Activated CD4-positive, alpha-beta T cell treated with anti-CD3 and anti-CD28 coated beads, Interleukin-2, amount 10 ng/mL, durations not matched to agents 7 days and 5 days (primary cell): ENCODE results near the gene C17orf113. TPM values are rescaled to one million over a fixed set of nuclear protein-coding genes. Genes with fewer than 3 reads are reported as not detected.

ENCODE experiments used
- CTCF ChIA-PET: fragments of 350-600 bp; sonication (Branson Sonifier 250); formaldehyde crosslinking; loops from one replicate; lab custom pipeline; 2021; ENCODE audit warnings: antibody characterized with exemption; lab: Charles Lee
- POLR2A ChIA-PET: fragments of 350-600 bp; sonication (Branson Sonifier 250); formaldehyde crosslinking; loops from one replicate; lab custom pipeline; 2021; ENCODE audit warnings: antibody characterized with exemption; lab: Charles Lee
- DNase-seq: peaks from one replicate; pipeline ENCODE4 v3.0.0-alpha.2; 2020
- H3K27ac Mint-ChIP-seq: one replicate; pipeline ENCODE4 v1.8.0; 2021; ENCODE audit warnings: mild to moderate bottlenecking, moderate library complexity, mixed read lengths
- H3K27me3 Mint-ChIP-seq: one replicate; pipeline ENCODE4 v1.8.0; 2021; ENCODE audit warnings: mixed read lengths
- H3K36me3 Mint-ChIP-seq: one replicate; pipeline ENCODE4 v1.8.0; 2021; ENCODE audit warnings: low read depth, mixed read lengths
- H3K4me1 Mint-ChIP-seq: one replicate; pipeline ENCODE4 v1.8.0; 2021; ENCODE audit warnings: mixed read lengths
- H3K4me3 Mint-ChIP-seq: one replicate; pipeline ENCODE4 v1.8.0; 2021; ENCODE audit warnings: mild to moderate bottlenecking, moderate library complexity, mixed read lengths
- H3K9me3 Mint-ChIP-seq: one replicate; pipeline ENCODE4 v1.8.0; 2021; ENCODE audit warnings: mixed read lengths
- total RNA-seq, 2 experiments: library from RNA; stranded (reverse); gene quantifications; one replicate each; pipeline ENCODE4 v1.2.3, GENCODE V29; 2021

Gene C17orf113
- total RNA-seq, 2 experiments from 2014 or later, result 0.04 TPM; not detected in 1

DNA sequence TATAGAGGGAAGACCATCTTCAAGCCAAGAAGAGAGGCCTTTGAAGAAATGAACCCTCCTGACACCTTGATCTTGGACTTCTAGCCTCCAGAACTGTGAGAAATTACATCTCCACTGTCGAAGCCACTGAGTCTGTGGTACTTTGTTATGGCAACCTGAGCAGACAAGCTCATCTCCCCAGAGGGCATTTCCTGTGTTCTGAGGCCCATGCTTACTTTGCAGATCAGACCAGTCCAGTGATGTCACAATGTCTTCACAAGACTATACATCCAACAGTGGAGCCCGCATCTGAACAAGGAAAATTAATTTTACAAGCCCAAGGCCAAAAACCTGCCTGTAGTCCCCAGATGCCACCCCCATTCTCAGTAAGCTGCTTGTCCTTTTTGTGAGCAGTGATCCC is 14.8 kb upstream of the C17orf113 start:
- POLR2A ChIA-PET, result interaction anchor here (0.6 kb wide), 1 partner anchor 213 kb away, joined by 3 read pairs; no protein-coding TSS in a partner anchor
- Mint-ChIP-seq H3K4me3 (no peak overlapping the region), H3K36me3 (no peaks in the 10 kb centered on the region), H3K27ac (no peak overlapping the region), H3K27me3 (no peaks in the 10 kb centered on the region), H3K9me3 (no peaks in the 10 kb centered on the region), H3K4me1 (peaks cover 31% of the 10 kb centered on the region)
- CTCF ChIA-PET, result interaction anchor here (0.5 to 3.6 kb wide), 16 partner anchors 8 to 298 kb away, joined by 3 to 12 read pairs (median 4); partner anchors contain the start of genes DHX58, KCNH4 and NKIRAS2
- DNase-seq, result peak; percentile 34

DNA sequence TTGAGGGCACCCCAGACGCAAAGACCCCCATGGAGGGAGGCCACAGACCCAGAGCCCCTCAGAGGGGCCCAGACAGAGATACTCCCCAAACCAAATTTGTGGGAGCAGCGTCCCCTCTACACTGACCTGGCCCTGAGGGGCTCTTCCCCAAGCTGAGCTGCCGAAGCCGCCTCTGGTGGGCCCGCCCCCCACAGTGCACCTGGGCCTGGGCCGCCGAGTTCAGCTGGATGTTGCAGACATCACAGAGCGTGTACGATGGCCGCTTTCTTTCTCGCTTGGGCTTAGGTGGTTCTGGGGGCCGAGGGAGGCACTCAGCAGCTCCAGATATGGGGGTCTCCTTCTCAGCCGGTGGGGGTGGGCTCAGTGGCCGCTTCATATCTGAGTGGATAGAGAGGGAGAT is 12.3 kb upstream of the C17orf113 start:
- POLR2A ChIA-PET, result no interaction called here
- Mint-ChIP-seq H3K9me3 (no peaks in the 10 kb centered on the region), H3K4me3 (no peak overlapping the region), H3K36me3 (no peaks in the 10 kb centered on the region), H3K27ac (no peak overlapping the region), H3K27me3 (no peaks in the 10 kb centered on the region), H3K4me1 (peaks cover 34% of the 10 kb centered on the region)
- DNase-seq, result no peak
- CTCF ChIA-PET, result interaction anchor here (0.6 to 1.0 kb wide), 2 partner anchors 9 to 65 kb away, joined by 3 to 4 read pairs; no protein-coding TSS in a partner anchor

- no peak for DNase-seq
- CTCF ChIA-PET, result interaction anchor here (0.6 to 1.0 kb wide), 3 partner anchors 10 to 66 kb away, joined by 3 to 4 read pairs (median 3); partner anchors contain the start of gene NKIRAS2
- Mint-ChIP-seq H3K27ac (no peak overlapping the region), H3K4me1 (peaks cover 34% of the 10 kb centered on the region), H3K36me3 (no peaks in the 10 kb centered on the region), H3K4me3 (no peak overlapping the region), H3K27me3 (no peaks in the 10 kb centered on the region), H3K9me3 (no peaks in the 10 kb centered on the region)
- POLR2A ChIA-PET, result interaction anchor here (0.5 kb wide), 1 partner anchor 155 kb away, joined by 3 read pairs; no protein-coding TSS in a partner anchor
These were observed 11.5 kb upstream of the C17orf113 start for GRCh38 chr17:42061646-42062487.

DNA sequence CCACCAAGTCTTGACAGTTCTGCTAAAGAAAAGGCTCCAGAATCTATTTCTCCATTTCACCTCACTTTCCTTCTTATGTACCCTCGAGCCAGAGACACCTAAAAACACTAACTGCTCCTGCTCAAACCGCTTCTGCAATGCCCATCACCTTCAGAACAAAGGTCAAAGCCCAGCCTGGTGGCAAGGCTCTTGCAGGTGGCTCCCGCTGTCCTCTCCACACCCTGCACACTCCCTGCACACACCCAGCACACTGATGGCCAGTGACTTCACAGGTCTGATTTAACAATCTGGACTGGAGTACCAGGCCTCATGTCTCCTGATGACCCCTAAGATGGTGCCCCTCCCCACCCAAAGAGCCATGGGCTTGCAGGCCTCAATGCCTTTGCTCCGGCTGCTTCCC is 9.8 kb upstream of the C17orf113 start:
- POLR2A ChIA-PET, result no interaction called here
- H3K27me3 Mint-ChIP-seq, result no peaks in the 10 kb centered on the region
- no peak for DNase-seq
- no peaks in the 10 kb centered on the region for H3K36me3 Mint-ChIP-seq
- CTCF ChIA-PET, result interaction anchor here (1.0 to 1.2 kb wide), 2 partner anchors 21 to 35 kb away, joined by 3 read pairs; no protein-coding TSS in a partner anchor
- H3K27ac Mint-ChIP-seq, result no peak overlapping the region
- H3K4me3 Mint-ChIP-seq, result no peak overlapping the region
- no peaks in the 10 kb centered on the region for H3K9me3 Mint-ChIP-seq
- peaks cover 32% of the 10 kb centered on the region for H3K4me1 Mint-ChIP-seq

GRCh38 chr17:42059815-42060214 is 9.4 kb upstream of the C17orf113 start:
- Mint-ChIP-seq H3K9me3 (no peaks in the 10 kb centered on the region), H3K27ac (no peak overlapping the region), H3K4me1 (peaks cover 28% of the 10 kb centered on the region), H3K4me3 (no peak overlapping the region), H3K27me3 (peaks cover 3% of the 10 kb centered on the region), H3K36me3 (no peaks in the 10 kb centered on the region)
- ChIA-PET CTCF (interaction anchor here (1.2 to 1.3 kb wide), 2 partner anchors 13 to 34 kb away, joined by 3 to 5 read pairs; no protein-coding TSS in a partner anchor), POLR2A (no interaction called here)
- no peak for DNase-seq

DNA sequence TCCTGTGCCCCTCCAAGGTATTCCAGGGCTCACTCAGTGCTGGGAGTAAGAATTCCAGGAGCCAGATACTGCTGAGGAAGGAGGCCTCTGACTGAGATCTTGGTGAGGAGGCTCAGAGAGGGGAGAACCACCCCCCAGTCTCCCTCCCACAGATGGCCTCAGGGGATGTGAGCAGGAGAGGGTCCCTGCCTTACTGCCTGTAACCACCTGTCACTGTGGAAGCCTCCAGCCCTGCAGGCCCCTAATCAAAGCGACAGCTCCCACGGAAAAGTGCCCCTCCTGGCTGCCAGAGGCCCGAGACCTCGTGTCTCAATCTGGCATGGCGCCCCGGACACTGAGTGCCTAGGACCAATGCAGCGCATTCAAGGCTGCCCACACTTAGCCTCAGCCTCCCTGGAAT is 7.7 kb upstream of the C17orf113 start:
- ChIA-PET POLR2A (interaction anchor here (0.6 kb wide), 1 partner anchor 23 kb away, joined by 4 read pairs; no protein-coding TSS in a partner anchor), CTCF (interaction anchor here (0.5 kb wide), 1 partner anchor 158 kb away, joined by 4 read pairs; no protein-coding TSS in a partner anchor)
- Mint-ChIP-seq H3K4me3 (no peak overlapping the region), H3K36me3 (no peaks in the 10 kb centered on the region), H3K9me3 (no peaks in the 10 kb centered on the region), H3K27ac (no peak overlapping the region), H3K4me1 (peaks cover 11% of the 10 kb centered on the region), H3K27me3 (peaks cover 17% of the 10 kb centered on the region)
- no peak for DNase-seq

DNA sequence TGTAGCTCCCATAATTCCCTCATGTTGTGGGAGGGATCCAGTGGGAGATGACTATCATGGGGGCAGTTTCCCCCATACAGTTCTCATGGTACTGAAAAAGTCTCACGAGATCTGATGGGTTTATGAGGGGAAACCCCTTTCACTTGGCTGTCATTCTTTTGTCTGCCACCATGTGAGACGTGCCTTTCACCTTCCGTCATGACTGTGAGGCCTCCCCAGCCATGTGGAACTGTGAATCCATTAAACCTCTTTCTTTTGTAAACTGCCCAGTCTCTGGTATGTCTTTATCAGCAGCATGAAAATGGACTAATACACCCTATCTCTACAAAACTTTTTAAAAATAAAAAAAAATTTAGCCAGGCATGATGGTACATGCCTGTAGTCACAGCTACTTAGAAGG is 6.2 kb upstream of the C17orf113 start:
- Mint-ChIP-seq H3K9me3 (no peaks in the 10 kb centered on the region), H3K36me3 (no peaks in the 10 kb centered on the region), H3K27ac (no peak overlapping the region), H3K4me3 (no peak overlapping the region), H3K27me3 (peaks cover 29% of the 10 kb centered on the region), H3K4me1 (peaks cover 5% of the 10 kb centered on the region)
- ChIA-PET CTCF (interaction anchor here (0.8 to 1.6 kb wide), 6 partner anchors 9 to 253 kb away, joined by 3 to 4 read pairs (median 3); partner anchors contain the start of gene ACLY), POLR2A (no interaction called here)
- DNase-seq, result no peak

- Mint-ChIP-seq H3K27me3 (peaks cover 39% of the 10 kb centered on the region), H3K36me3 (no peaks in the 10 kb centered on the region), H3K27ac (no peak overlapping the region), H3K9me3 (no peaks in the 10 kb centered on the region), H3K4me1 (peaks cover 11% of the 10 kb centered on the region), H3K4me3 (no peak overlapping the region)
- ChIA-PET CTCF (interaction anchor here (0.6 to 1.6 kb wide), 5 partner anchors 10 to 126 kb away, joined by 3 to 4 read pairs (median 3); no protein-coding TSS in a partner anchor), POLR2A (interaction anchor here (0.6 kb wide), 1 partner anchor 30 kb away, joined by 6 read pairs; no protein-coding TSS in a partner anchor)
- no peak for DNase-seq
These were observed 5.1 kb upstream of the C17orf113 start for GRCh38 chr17:42055496-42055895.

- Mint-ChIP-seq H3K27me3 (peaks cover 39% of the 10 kb centered on the region), H3K4me3 (no peak overlapping the region), H3K27ac (no peak overlapping the region), H3K4me1 (peaks cover 7% of the 10 kb centered on the region), H3K36me3 (no peaks in the 10 kb centered on the region), H3K9me3 (no peaks in the 10 kb centered on the region)
- ChIA-PET CTCF (interaction anchor here (0.6 to 1.6 kb wide), 6 partner anchors 11 to 126 kb away, joined by 3 to 7 read pairs (median 4); no protein-coding TSS in a partner anchor), POLR2A (no interaction called here)
- no peak for DNase-seq
These were observed 4.6 kb upstream of the C17orf113 start for GRCh38 chr17:42055027-42055426.

DNA sequence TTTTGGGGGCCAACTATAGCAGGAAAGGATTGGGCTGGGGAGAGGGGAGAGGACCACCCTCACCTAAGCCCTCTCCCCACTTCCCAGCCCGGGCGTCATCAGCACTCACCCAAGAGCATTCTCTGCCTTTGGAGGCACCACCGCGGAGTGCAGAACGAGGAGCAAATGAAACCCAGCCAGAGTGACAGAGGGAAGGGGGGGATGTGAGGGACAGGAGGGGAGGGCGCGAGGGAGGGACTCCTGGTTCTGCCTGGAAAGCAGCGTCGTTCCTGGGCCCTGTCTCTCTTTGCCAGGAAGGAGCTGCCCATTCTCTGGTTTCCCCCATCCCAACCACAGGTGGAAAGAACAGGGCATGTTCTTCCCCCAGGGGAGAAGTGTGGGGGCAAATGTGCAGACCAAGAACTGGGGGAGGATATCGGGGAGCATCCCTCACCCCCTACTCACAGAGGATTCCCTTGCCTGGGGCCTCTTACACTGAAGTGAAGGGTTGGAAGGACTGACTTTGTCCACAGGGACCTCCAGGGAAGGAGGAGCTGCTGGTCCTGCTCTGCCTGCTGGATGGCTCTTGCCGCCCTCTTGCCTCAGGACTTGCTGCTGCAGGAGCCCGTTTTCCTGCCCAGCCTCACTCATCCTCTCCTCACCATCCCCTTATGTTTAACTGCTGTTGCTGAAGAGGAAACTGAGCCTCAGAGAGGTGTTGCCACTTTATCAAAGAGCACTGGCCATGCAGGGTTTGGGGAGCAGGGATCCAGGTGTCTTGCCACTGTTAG is 3.5 kb upstream of the C17orf113 start:
- no peak for DNase-seq
- Mint-ChIP-seq H3K4me1 (peaks cover 10% of the 10 kb centered on the region), H3K4me3 (no peak overlapping the region), H3K27ac (no peak overlapping the region), H3K27me3 (peaks cover 49% of the 10 kb centered on the region), H3K36me3 (no peaks in the 10 kb centered on the region), H3K9me3 (no peaks in the 10 kb centered on the region)
- POLR2A ChIA-PET, result no interaction called here
- CTCF ChIA-PET, result interaction anchor here (1.6 kb wide), 1 partner anchor 28 kb away, joined by 7 read pairs; no protein-coding TSS in a partner anchor

DNA sequence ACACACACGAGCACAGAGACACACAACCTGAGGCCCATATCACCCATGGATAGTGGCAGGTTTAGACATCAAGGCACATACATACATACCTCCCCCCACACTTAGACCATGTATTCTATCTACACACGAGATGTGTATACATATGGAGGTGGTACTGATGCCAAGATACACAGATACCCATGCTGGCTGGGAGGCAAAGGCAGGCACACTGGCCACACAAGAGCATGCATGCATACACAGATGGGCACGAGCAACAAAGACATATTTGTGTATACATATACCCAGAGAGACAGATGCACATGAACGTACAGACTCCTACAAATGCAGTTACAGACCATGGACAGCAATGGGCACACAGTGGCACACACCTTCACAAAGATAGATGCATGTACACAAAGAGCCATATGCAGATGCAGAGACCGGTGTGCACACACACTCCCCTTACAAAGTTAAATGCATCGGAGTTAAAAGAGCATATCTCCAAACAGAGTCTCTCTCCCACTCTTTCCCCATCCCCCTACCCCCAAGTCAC is 2.0 kb upstream of the C17orf113 start:
- Mint-ChIP-seq H3K9me3 (no peaks in the 10 kb centered on the region), H3K4me1 (peaks cover 10% of the 10 kb centered on the region), H3K36me3 (no peaks in the 10 kb centered on the region), H3K27me3 (peaks cover 58% of the 10 kb centered on the region), H3K4me3 (no peak overlapping the region), H3K27ac (no peak overlapping the region)
- ChIA-PET POLR2A (no interaction called here), CTCF (interaction anchor here (1.6 kb wide), 2 partner anchors 11 to 13 kb away, joined by 3 to 4 read pairs; no protein-coding TSS in a partner anchor)
- DNase-seq, result no peak

DNA sequence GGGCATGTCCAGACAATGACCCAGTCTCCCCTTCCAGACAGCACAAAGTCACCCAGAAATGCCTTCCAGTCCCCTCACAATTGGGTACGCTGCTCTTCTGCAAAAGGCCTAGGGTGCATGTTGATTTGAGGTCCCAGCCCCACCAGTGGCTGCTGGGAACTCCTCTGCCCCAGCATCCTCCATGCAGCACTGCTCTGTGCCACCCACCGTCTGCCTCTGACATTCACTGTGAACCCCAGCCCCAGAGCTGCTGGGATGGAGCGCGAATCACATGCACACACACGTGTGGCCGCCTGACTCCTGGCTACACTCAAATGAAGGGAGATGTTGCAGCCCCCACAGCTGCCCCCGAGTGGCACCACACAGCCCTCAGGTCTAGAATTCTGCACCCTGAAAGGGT is 1.2 kb upstream of the C17orf113 start:
- Mint-ChIP-seq H3K9me3 (no peaks in the 10 kb centered on the region), H3K36me3 (no peaks in the 10 kb centered on the region), H3K27me3 (peaks cover 58% of the 10 kb centered on the region), H3K4me1 (peaks cover 10% of the 10 kb centered on the region), H3K4me3 (no peak overlapping the region), H3K27ac (no peak overlapping the region)
- CTCF ChIA-PET, result interaction anchor here (1.2 to 1.6 kb wide), 3 partner anchors 10 to 12 kb away, joined by 3 to 4 read pairs (median 3); no protein-coding TSS in a partner anchor
- POLR2A ChIA-PET, result no interaction called here
- no peak for DNase-seq
